Activated CD8-positive, alpha-beta memory T cell treated with anti-CD3 and anti-CD28 coated beads, Interleukin-2, amount 50 U/mL, for 24 hours (primary cell): ENCODE measurements around the gene CASTOR1.

Experiments
- DNase-seq: peaks from one replicate; pipeline ENCODE4 v3.0.0-alpha.2; 2020; ENCODE audit errors: extremely low read depth

Gene CASTOR1

DNA sequence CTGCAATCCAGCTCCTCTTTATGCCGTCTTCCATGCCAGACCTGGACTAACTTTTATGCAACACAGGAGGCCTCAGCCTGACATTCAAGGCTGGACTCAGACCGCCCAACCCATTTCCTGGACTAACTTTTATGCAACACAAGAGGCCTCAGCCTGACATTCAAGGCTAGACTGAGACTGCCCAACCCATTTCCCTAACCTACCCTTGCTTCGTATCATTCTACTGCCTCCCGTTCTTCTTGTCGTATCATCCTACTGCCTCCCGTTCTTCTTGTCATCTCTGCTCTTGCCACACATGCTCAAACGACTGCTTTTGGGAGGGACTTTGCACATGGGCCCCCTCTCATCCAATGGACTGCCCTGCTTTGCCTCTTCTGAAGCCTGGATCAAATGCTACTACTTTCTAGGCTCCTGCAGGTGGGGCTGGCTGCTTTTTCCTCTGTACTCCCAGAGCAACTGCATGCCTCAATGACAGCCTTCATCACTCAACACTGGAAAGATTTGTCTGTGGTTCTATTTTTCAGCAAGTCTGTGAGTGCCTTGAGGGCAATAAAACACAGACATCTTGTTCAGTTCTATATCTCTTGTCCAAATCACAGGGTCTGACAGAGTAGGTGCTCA, 29.6 kb upstream of the CASTOR1 start:
- no peak for DNase-seq

DNA sequence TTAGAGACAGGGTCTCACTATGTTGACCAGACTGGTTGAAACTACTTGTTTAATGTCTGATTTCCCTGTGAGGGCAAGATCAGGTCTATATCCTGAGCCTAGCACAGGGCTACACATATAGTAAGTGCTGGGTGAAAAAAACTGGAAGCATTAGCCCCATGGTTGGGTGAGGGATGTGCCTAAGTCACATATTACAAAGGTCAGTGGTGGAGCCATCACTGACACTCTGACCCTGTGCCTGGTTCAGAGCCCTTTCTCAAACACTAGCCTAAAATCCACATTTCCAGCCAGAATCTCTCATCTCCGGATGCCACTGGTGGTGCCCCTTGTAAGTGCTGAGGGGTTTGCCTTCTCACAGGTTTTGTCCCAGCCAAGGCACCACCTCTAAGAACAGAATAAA, 28.5 kb upstream of the CASTOR1 start:
- no peak for DNase-seq

DNA sequence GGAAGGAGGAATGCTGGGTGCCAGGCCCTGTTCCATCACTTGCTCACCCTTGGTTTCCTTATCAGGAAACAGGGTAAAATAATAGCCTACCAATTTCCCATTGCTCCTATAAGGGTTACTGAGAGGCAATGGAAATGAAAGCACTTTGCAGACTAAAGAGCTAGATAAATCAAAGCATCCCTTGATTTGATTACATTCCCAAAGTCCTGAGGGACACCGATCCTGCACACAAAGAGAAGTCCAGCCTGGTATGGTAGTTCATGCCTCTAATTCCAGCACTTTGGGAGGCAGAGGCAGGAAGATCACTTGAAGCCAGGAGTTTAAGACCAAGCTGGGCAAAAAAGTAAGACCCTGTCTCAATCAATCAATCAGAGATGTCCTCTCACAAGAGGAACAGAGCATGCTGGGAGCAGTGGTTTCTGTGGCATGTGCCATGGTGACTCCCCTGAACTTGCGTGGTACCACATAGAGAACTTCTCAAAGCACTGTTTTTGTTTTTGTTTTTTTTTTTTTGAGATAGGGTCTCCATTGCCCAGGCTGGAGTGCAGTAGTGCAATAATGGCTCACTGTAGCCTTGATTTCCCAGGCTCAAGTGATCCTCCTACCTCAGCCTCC, 26.8 kb upstream of the CASTOR1 start:
- no peak for DNase-seq

DNA sequence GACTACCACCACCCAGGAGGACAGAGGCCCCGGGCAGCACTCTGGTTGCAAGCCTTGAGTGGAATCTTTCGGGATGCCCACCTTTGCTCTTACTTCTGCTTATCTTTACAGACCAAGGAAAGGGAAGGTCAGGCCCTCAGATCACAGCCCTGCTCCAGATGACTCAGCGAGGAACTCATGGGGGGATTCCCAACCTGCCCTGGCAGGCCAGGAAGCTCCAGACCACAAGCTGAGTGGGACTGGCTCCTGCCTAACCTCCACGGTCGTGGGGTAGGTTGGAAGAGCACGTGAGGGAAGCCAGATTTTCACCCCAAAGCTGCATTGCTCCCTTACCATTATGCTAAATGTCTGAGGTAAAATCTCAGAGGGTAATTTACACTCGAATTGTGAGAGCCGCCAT, 25.6 kb upstream of the CASTOR1 start:
- DNase-seq = no peak

DNA sequence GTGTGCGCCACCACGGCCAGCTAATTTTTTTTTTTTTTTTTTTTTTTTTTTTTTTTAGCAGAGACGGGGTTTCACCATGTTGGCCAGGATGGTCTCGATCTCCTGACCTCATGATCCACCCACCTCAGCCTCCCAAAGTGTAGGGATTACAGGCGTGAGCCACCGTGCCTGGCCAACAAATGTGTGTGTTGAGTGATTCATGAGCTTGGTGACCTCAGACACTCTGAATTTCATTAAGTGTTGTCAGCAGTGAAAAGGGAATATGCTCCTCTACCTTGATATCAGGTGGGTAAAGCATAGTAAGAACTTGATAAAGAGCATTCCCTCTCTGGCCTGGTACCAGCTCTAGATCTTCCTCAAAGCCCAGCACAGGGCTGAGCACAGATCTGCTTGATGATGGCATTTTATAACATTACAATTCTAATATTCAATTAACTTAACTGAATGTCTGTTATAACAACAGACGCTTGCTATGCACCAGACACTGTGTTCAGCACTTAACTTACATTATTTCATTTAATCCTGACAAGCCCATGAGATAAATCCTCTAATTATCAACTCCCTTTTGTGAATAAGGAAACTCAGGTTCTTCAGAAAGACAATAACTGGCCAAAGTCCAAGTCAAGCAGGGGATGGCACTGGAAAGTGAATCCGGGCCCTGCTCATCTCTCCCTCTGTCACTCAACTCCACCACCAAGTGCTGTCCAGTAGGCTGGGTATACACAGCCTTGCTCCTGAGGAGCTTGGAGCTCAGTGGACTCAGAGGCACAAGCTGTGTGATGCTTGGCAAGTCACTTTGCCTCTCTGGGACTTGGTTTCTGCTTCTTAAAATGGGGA, 24.4 kb upstream of the CASTOR1 start:
- DNase-seq = no peak

DNA sequence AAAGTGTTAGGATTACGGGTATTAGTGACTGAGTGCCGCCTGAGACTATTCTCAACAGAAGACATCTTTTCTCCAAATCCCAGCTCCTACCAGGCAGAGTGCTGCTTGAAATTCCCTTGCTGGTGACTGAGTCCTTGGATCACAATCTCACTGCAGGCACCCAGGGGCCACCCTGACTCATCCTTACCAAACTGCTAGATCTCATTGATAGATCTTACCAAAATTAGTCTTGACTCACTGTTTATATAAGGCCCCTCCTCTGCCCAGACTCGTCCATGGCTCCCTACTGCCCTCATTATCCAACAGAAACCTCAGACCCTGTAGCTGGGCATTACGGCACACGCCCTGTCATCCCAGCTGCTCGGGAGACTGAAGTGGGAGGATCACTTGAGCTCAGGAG, 22.7 kb upstream of the CASTOR1 start:
- DNase-seq = no peak

GRCh38 chr22:30310881-30311771, 21.8 kb upstream of the CASTOR1 start:
- DNase-seq = no peak

GRCh38 chr22:30309951-30310741, 20.8 kb upstream of the CASTOR1 start:
- DNase-seq = no peak

GRCh38 chr22:30308518-30309230, 19.4 kb upstream of the CASTOR1 start:
- DNase-seq = no peak

- DNase-seq = no peak
These were observed 18.8 kb upstream of the CASTOR1 start for GRCh38 chr22:30308093-30308492.

- DNase-seq = no peak
These were observed 17.8 kb upstream of the CASTOR1 start for GRCh38 chr22:30307041-30307574.

DNA sequence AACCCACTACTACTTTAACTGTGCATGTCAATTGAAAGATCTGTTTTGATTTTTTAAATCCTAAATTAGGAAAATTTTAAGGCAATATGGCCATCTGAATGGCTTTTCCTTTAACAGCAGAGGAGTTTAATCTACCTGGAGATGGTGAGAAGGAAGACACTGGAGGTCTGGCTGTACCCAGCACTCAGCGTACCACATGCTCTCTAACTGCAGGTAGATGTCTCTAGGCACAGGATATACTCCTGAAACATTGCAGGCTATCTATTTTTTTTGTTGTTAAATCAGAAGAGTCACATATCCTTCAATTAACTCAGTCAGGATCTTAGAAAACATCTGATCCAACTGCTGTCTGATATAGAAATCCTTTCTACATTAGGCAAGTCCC, 17.3 kb upstream of the CASTOR1 start:
- no peak for DNase-seq

DNA sequence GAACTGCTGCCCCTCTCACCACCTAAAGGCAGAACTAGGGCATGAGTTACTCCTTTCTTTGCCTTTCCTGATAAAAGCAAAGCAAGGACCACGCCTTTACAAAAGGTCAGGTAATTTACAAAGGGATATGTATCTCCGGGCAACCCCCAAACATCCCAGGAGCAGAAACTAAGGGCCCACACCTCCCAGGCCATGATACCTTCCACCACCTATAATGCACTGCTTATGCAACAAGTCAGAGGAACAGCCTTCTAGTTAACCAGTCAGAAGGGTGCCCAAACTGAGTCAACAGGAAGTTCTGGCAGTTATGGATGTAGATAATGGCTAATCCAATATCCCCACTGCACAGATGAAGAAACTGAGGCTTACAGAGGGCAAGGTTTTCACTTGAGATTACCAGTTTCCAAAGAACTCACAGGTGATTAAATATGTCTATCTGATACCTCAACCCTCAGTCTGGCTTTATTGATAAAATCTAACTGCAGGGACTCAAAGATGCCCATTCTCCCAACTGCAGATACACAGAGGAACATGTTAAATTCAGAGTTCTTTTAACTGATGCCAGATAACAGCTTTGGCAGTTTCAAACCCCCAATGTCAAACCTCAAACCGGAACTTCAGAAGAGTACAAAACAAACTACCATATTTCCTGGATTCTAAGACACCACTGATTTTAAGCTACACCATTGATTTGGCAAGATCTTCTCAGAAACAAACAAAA, 16.8 kb upstream of the CASTOR1 start:
- no peak for DNase-seq

DNA sequence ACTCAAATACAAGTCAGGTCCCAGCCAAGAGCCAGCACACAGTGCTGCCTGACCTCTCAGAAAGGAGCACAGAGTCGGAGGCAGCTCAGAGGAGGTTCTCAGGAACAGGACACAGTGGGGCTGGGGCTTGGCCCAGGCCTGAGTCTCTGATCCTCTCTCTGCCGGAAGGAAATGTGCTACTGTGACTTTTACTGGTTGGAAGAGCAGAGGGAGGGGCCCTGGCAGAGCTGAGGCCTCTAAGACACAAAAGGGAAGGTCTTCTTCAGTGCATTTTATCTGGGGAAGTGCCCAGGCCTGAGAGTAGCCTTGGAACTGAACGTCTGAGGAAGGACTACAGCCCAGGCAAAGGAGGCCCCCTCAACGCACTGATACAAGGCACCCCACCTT, 16.2 kb upstream of the CASTOR1 start:
- DNase-seq = no peak

- DNase-seq = no peak
These were observed 15.4 kb upstream of the CASTOR1 start for GRCh38 chr22:30304495-30305244.

DNA sequence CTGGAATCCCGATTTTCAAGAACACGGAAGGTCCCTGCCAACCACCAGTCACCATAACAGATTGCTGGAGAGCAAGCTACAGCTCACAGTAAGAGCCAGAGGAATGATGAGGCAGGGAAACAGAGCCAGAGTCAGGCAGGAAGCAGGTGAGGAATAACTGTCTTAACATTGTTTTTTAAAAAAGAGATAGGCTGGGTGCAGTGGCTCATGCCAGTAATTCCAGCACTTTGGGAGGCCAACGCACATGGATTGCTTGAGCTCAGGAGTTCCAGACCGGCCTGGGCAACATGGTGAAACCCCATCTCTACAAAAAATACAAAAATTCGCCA, 13.5 kb upstream of the CASTOR1 start:
- DNase-seq = no peak

- DNase-seq = no peak
These were observed 12.9 kb upstream of the CASTOR1 start for GRCh38 chr22:30301995-30302809.

- DNase-seq = no peak
These were observed 10.0 kb upstream of the CASTOR1 start for GRCh38 chr22:30299322-30299721.
